Endothelial cell (in vitro differentiated cells): ENCODE data around the gene C2orf81. TPM values are rescaled to one million over a fixed set of nuclear protein-coding genes. Genes with fewer than 3 reads are reported as not detected.
A peak's percentile ranks its signal among the peaks of the same experiment; 100 is the strongest.

Experiments
- DNase-seq: peaks from one replicate; pipeline ENCODE4 v3.0.0; 2021; ENCODE audit warnings: low spot score
- H3K27ac Mint-ChIP-seq: one replicate; pipeline ENCODE4 v1.8.0; 2021; ENCODE audit warnings: mixed read lengths, inconsistent platforms; ENCODE audit not compliant: unreplicated experiment
- H3K27me3 Mint-ChIP-seq: one replicate; pipeline ENCODE4 v1.8.0; 2021; ENCODE audit warnings: mild to moderate bottlenecking, moderate library complexity, mixed read lengths, inconsistent platforms; ENCODE audit not compliant: unreplicated experiment
- H3K36me3 Mint-ChIP-seq: one replicate; pipeline ENCODE4 v1.8.0; 2021; ENCODE audit warnings: mild to moderate bottlenecking, low read depth, mixed read lengths, inconsistent platforms; ENCODE audit not compliant: unreplicated experiment
- H3K4me1 Mint-ChIP-seq: one replicate; pipeline ENCODE4 v1.8.0; 2021; ENCODE audit warnings: mild to moderate bottlenecking, mixed read lengths, inconsistent platforms; ENCODE audit not compliant: unreplicated experiment
- H3K4me3 Mint-ChIP-seq: one replicate; pipeline ENCODE4 v1.8.0; 2021; ENCODE audit warnings: mild to moderate bottlenecking, mixed read lengths, inconsistent platforms; ENCODE audit not compliant: unreplicated experiment
- H3K9me3 Mint-ChIP-seq: one replicate; pipeline ENCODE4 v1.8.0; 2021; ENCODE audit warnings: mixed read lengths, inconsistent platforms; ENCODE audit not compliant: unreplicated experiment
- total RNA-seq: library from RNA; stranded (reverse); fragmentation: NEBNext Ultra II Directional; extraction: Animal tissue kit (Norgen Biotek cat#: 25700); gene quantifications from one replicate; pipeline ENCODE4 v1.2.1, GENCODE V29; 2021; ENCODE audit not compliant: unreplicated experiment
- TF ChIP-seq, protein P1 (sequence below): fragments of 200-600 bp; sonication (generic); IDR thresholded peaks from one replicate; pipeline ENCODE4 v1.5.0; 2021; ENCODE audit warnings: antibody characterized with exemption; ENCODE audit not compliant: unreplicated experiment

C2orf81 gene
- total RNA-seq, 1 donor from 2014 or later = 5.0 TPM

DNA sequence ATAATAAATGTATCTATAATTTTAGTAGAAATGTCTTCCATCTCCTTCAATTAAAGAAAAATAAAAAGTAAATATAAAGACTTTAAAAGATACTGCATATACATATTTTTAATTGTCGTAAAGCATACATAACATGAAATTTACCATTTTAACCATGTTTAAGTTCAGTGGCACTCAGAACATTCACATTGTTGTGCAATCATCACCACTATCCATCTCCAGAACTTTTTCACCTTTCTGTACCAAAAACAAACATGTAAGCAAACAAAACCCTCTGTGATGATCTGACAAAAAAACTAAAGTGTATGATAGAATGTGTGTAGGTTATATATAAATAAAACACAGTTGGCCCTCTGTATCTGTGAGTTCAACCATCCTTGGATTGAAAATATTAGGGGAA is 27.9 kb downstream of the C2orf81 start:
- TF ChIP-seq, protein P1, sequence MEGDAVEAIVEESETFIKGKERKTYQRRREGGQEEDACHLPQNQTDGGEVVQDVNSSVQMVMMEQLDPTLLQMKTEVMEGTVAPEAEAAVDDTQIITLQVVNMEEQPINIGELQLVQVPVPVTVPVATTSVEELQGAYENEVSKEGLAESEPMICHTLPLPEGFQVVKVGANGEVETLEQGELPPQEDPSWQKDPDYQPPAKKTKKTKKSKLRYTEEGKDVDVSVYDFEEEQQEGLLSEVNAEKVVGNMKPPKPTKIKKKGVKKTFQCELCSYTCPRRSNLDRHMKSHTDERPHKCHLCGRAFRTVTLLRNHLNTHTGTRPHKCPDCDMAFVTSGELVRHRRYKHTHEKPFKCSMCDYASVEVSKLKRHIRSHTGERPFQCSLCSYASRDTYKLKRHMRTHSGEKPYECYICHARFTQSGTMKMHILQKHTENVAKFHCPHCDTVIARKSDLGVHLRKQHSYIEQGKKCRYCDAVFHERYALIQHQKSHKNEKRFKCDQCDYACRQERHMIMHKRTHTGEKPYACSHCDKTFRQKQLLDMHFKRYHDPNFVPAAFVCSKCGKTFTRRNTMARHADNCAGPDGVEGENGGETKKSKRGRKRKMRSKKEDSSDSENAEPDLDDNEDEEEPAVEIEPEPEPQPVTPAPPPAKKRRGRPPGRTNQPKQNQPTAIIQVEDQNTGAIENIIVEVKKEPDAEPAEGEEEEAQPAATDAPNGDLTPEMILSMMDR = no peak
- no peak for DNase-seq
- Mint-ChIP-seq H3K9me3 (no peaks in the 10 kb centered on the region), H3K27ac (no peak overlapping the region), H3K4me3 (no peak overlapping the region), H3K36me3 (no peaks in the 10 kb centered on the region), H3K4me1 (peaks cover 7% of the 10 kb centered on the region), H3K27me3 (peaks cover 6% of the 10 kb centered on the region)

DNA sequence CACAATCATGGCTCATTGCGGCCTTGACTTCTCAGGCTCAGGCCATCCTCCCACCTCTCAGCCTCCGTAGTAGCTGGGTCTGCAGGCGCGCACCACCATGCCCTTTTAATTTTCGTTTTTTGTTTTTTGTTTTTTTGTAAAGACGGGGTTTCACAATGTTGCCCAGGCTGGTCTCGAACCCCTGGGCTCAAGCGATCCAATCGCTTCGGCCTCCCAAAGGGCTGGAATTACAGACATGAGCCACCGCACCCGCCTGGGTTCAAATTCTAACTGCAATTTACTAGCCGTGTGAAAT is 29.0 kb downstream of the C2orf81 start:
- Mint-ChIP-seq H3K36me3 (no peaks in the 10 kb centered on the region), H3K27me3 (peaks cover 6% of the 10 kb centered on the region), H3K4me3 (peak overlapping the region; percentile 95), H3K4me1 (peaks cover 7% of the 10 kb centered on the region), H3K9me3 (no peaks in the 10 kb centered on the region), H3K27ac (peak overlapping the region; percentile 93)
- TF ChIP-seq, protein P1 = no peak
- DNase-seq = no peak

GRCh38 chr2:74391580-74392448 is 29.6 kb downstream of the C2orf81 start:
- peak; percentile 96 for DNase-seq
- TF ChIP-seq, protein P1 = peak; percentile 95
- H3K36me3 Mint-ChIP-seq = no peaks in the 10 kb centered on the region
- peak overlapping the region; percentile 97 for H3K4me3 Mint-ChIP-seq
- no peaks in the 10 kb centered on the region for H3K9me3 Mint-ChIP-seq
- peaks cover 7% of the 10 kb centered on the region for H3K4me1 Mint-ChIP-seq
- H3K27me3 Mint-ChIP-seq = peaks cover 6% of the 10 kb centered on the region
- H3K27ac Mint-ChIP-seq = peak overlapping the region; percentile 93

- Mint-ChIP-seq H3K9me3 (no peaks in the 10 kb centered on the region), H3K4me1 (peaks cover 7% of the 10 kb centered on the region), H3K27ac (peak overlapping the region; percentile 92), H3K27me3 (peaks cover 6% of the 10 kb centered on the region), H3K4me3 (peak overlapping the region; percentile 97), H3K36me3 (no peaks in the 10 kb centered on the region)
- TF ChIP-seq, protein P1 = no peak
- DNase-seq = no peak
Observed at GRCh38 chr2:74391209-74391579, 30.2 kb downstream of the C2orf81 start.

- H3K9me3 Mint-ChIP-seq = no peaks in the 10 kb centered on the region
- DNase-seq = no peak
- H3K27ac Mint-ChIP-seq = peak overlapping the region; percentile 6
- H3K4me3 Mint-ChIP-seq = peak overlapping the region; percentile 88
- TF ChIP-seq, protein P1 = no peak
- peaks cover 7% of the 10 kb centered on the region for H3K4me1 Mint-ChIP-seq
- no peaks in the 10 kb centered on the region for H3K36me3 Mint-ChIP-seq
- peaks cover 6% of the 10 kb centered on the region for H3K27me3 Mint-ChIP-seq
Observed at GRCh38 chr2:74390606-74391005, 30.8 kb downstream of the C2orf81 start.
